ENCODE data around the gene PAM.

- no peak for TF ChIP-seq CTCF (conservative IDR thresholded peaks at IDR 0.05; ENCODE audit: low read depth, low read length)
- no peak for TF ChIP-seq EZH2 (IDR thresholded peaks at IDR 0.05; ENCODE audit: low read length, unreplicated experiment)
Observed at GRCh38 chr5:102986074-102986473, 231.0 kb downstream of the PAM start.

Measured in PC-3 (cell line).